SK-N-SH (cell line): ENCODE results near the gene ANK2. TPM values are rescaled to one million over a fixed set of nuclear protein-coding genes. Genes with fewer than 3 reads are reported as not detected.

Source experiments
- CTCF ChIA-PET: fragments of 300-600, 350-600 bp; formaldehyde crosslinking; extraction: SDS; loops from one replicate; lab custom pipeline; 2021; lab: Yijun Ruan, JAX
- POLR2A ChIA-PET: fragments of 350-600 bp; sonication (Branson Sonifier 250); formaldehyde crosslinking; extraction: SDS; loops from one replicate; lab custom pipeline; 2020; ENCODE audit warnings: antibody characterized with exemption, inconsistent platforms; lab: Yijun Ruan, JAX
- DNase-seq: peaks from one replicate; pipeline ENCODE4 v3.0.0; 2012
- H2AFZ ChIP-seq: fragments of 200-600 bp; sonication (generic); 2 replicates; pipeline ENCODE4 v1.8.1; 2016; ENCODE audit warnings: antibody characterized with exemption, mild to moderate bottlenecking, low read depth
- H3F3A ChIP-seq: fragments of 200-600 bp; sonication (generic); replicated peaks from 2 replicates; pipeline ENCODE3; 2016; ENCODE audit warnings: antibody characterized with exemption, mild to moderate bottlenecking; ENCODE audit not compliant: insufficient read depth
- H3K27ac ChIP-seq, 2 experiments: fragments of 200-500 bp in 1 of 2; fragments of 200-600 bp in 1 of 2; sonication (Bioruptor generic) in 1 of 2; sonication (generic), shearing (Covaris generic) in 1 of 2; 2 replicates each; pipeline versions ENCODE4 v1.5.1 to v1.6.1; 2014 to 2016; ENCODE audit warnings: low read depth in 2 of 2, inconsistent platforms in 1 of 2, low read length in 1 of 2, mild to moderate bottlenecking in 1 of 2, mixed read lengths in 1 of 2
- H3K27me3 ChIP-seq: fragments of 200-600 bp; sonication (generic), shearing (Covaris generic); 2 replicates; pipeline ENCODE4 v1.6.1; 2016; ENCODE audit warnings: mixed run types; ENCODE audit not compliant: insufficient read depth
- H3K36me3 ChIP-seq, 2 experiments: fragments of 200-500 bp in 1 of 2; fragments of 200-600 bp in 1 of 2; sonication (Bioruptor generic) in 1 of 2; sonication (generic) in 1 of 2; replicated peaks in 1 of 2; 2 replicates each; pipeline versions ENCODE3 to v1.5.1; 2014 to 2016; ENCODE audit warnings: low read length in 1 of 2, mild to moderate bottlenecking in 1 of 2; ENCODE audit not compliant: insufficient read depth in 2 of 2, control insufficient read depth in 1 of 2
- H3K4me1 ChIP-seq, 2 experiments: fragments of 200-500 bp in 1 of 2; fragments of 200-600 bp in 1 of 2; sonication (Bioruptor generic) in 1 of 2; sonication (generic), shearing (Covaris generic) in 1 of 2; 2 replicates each; pipeline versions ENCODE4 v1.5.1 to v1.6.1; 2014 to 2016; ENCODE audit warnings: low read depth in 1 of 2, low read length in 1 of 2, mixed run types in 1 of 2; ENCODE audit not compliant: insufficient read depth in 2 of 2, control insufficient read depth in 1 of 2
- H3K4me2 ChIP-seq: fragments of 200-600 bp; sonication (generic), shearing (Covaris generic); 2 replicates; pipeline ENCODE4 v1.6.1; 2017; ENCODE audit warnings: mixed run types
- H3K4me3 ChIP-seq, 2 experiments: fragments of 200-500 bp in 1 of 2; fragments of 200-600 bp in 1 of 2; sonication (Bioruptor generic) in 1 of 2; sonication (generic), shearing (Covaris generic) in 1 of 2; 2 replicates each; pipeline versions ENCODE4 v1.5.1 to v1.8.1; 2014 to 2016; ENCODE audit warnings: low read depth in 2 of 2, inconsistent platforms in 1 of 2, low read length in 1 of 2, mild to moderate bottlenecking in 1 of 2, mixed read lengths in 1 of 2, moderate library complexity in 1 of 2
- H3K79me2 ChIP-seq: fragments of 200-600 bp; sonication (generic); 2 replicates; pipeline ENCODE4 v1.8.1; 2017; ENCODE audit warnings: mild to moderate bottlenecking; ENCODE audit not compliant: insufficient read depth
- H3K9ac ChIP-seq: fragments of 200-600 bp; sonication (generic); 2 replicates; pipeline ENCODE4 v1.6.1; 2017; ENCODE audit warnings: mixed run types
- H3K9me2 ChIP-seq: fragments of 200-600 bp; sonication (generic); 2 replicates; pipeline ENCODE4 v1.6.1; 2017; ENCODE audit warnings: mixed run types
- H3K9me3 ChIP-seq: fragments of 200-600 bp; sonication (generic); 2 replicates; pipeline ENCODE4 v1.6.1; 2017; ENCODE audit warnings: mixed run types, mild to moderate bottlenecking, moderate library complexity
- H4K20me1 ChIP-seq: fragments of 200-600 bp; sonication (generic); 2 replicates; pipeline ENCODE4 v1.6.1; 2017; ENCODE audit warnings: mild to moderate bottlenecking, mixed run types; ENCODE audit not compliant: insufficient read depth
- FOXJ3 ChIP-seq: sonication (generic); formaldehyde crosslinking; IDR thresholded peaks from 2 replicates; pipeline ENCODE4 v1.5.1; 2020; ENCODE audit warnings: mild to moderate bottlenecking, missing genetic modification reagents
- JUND ChIP-seq: IDR thresholded peaks from 2 replicates; pipeline ENCODE4 v1.4.0; 2012
- MXI1 ChIP-seq: IDR thresholded peaks from 2 replicates; pipeline ENCODE4 v1.6.1; 2012; ENCODE audit warnings: mild to moderate bottlenecking, low read depth, low read length, improper control_type of control experiment
- NFIC ChIP-seq: IDR thresholded peaks from 2 replicates; pipeline ENCODE4 v1.4.0; 2012; ENCODE audit warnings: borderline replicate concordance
- POLR2AphosphoS5 ChIP-seq: IDR thresholded peaks from 2 replicates; pipeline ENCODE4 v1.6.1; 2012; ENCODE audit warnings: low read depth, low read length
- SMC3 ChIP-seq: IDR thresholded peaks from 2 replicates; pipeline ENCODE4 v1.6.1; 2012; ENCODE audit warnings: low read depth, low read length, improper control_type of control experiment
- TCF12 ChIP-seq: IDR thresholded peaks from 2 replicates; pipeline ENCODE4 v1.4.0; 2012
- USF2 ChIP-seq: fragments of 150-350 bp; IDR thresholded peaks from 2 replicates; pipeline ENCODE4 v1.6.1; 2017; ENCODE audit warnings: antibody characterized with exemption, low read length, low read depth, borderline replicate concordance
- YY1 ChIP-seq: IDR thresholded peaks from 2 replicates; pipeline ENCODE4 v1.4.0; 2012; ENCODE audit warnings: low read depth, mild to moderate bottlenecking
- WGBS: methylation state at CpG from one replicate; pipeline ENCODE4 v1.1.6; 2017; ENCODE audit warnings: low lambda C conversion rate; 5-methylcytosine and 5-hydroxymethylcytosine counted together
- polyA plus RNA-seq, 3 experiments: library from polyadenylated mRNA; depleted of rRNA; stranded (reverse); fragments of >200 nt; gene quantifications; 2 replicates each; pipeline ENCODE4 v1.2.3, GENCODE V29; 2012

The ANK2 gene
- polyA plus RNA-seq, 1 of the 3 experiments (the other 2 are of a cell fraction) = 0.69 TPM

GRCh38 chr4:113411496-113411938, 362.1 kb downstream of the ANK2 start:
- H3K79me2 ChIP-seq = no peaks in the 10 kb centered on the region
- no peak overlapping the region for H2AFZ ChIP-seq
- POLR2A ChIA-PET = no interaction called here
- H3F3A ChIP-seq = no peaks in the 10 kb centered on the region
- H3K4me1 ChIP-seq = no peaks in the 10 kb centered on the region
- H3K9me2 ChIP-seq = no peaks in the 10 kb centered on the region
- TF ChIP-seq NFIC (peak; percentile 41), MXI1 (no peak)
- H3K4me2 ChIP-seq = no peak overlapping the region
- CTCF ChIA-PET = interaction anchor here (7.1 kb wide), 1 partner anchor 17 kb away, joined by 35 read pairs; no protein-coding TSS in a partner anchor
- H4K20me1 ChIP-seq = no peaks in the 10 kb centered on the region
- H3K4me3 ChIP-seq = no peak overlapping the region
- no peak overlapping the region for H3K9ac ChIP-seq
- WGBS = 75% methylated on average over 4 of the region's 4 CpGs
- no peaks in the 10 kb centered on the region for H3K27me3 ChIP-seq
- DNase-seq = no peak
- no peak overlapping the region for H3K27ac ChIP-seq
- H3K36me3 ChIP-seq = no peaks in the 10 kb centered on the region
- no peaks in the 10 kb centered on the region for H3K9me3 ChIP-seq

GRCh38 chr4:113419631-113420030, 370.2 kb downstream of the ANK2 start:
- no peak for TF ChIP-seq POLR2AphosphoS5
- no peaks in the 10 kb centered on the region for H4K20me1 ChIP-seq
- no peaks in the 10 kb centered on the region for H3K9me2 ChIP-seq
- peaks cover 0 to 3% of the 10 kb centered on the region in 2 experiments for H3K36me3 ChIP-seq
- H3K79me2 ChIP-seq = no peaks in the 10 kb centered on the region
- POLR2A ChIA-PET = no interaction called here
- H3F3A ChIP-seq = no peaks in the 10 kb centered on the region
- H3K4me2 ChIP-seq = no peak overlapping the region
- no peak overlapping the region for H2AFZ ChIP-seq
- H3K27me3 ChIP-seq = no peaks in the 10 kb centered on the region
- CTCF ChIA-PET = interaction anchor here (0.5 to 1.2 kb wide), 2 partner anchors 14 to 25 kb away, joined by 3 read pairs; no protein-coding TSS in a partner anchor
- H3K4me1 ChIP-seq = no peaks in the 10 kb centered on the region
- H3K27ac ChIP-seq = no peak overlapping the region
- no peak for DNase-seq
- H3K4me3 ChIP-seq = no peak overlapping the region
- H3K9ac ChIP-seq = no peak overlapping the region
- peaks cover 7% of the 10 kb centered on the region; the same call in 1 of the 2 replicates for H3K9me3 ChIP-seq
- 57% methylated on average over 2 of the region's 2 CpGs for WGBS

GRCh38 chr4:113420938-113421337, 371.5 kb downstream of the ANK2 start:
- TF ChIP-seq JUND (no peak), SMC3 (no peak), FOXJ3 (no peak), YY1 (no peak), USF2 (no peak), TCF12 (no peak)

More at GRCh38 chr4:113420938-113421337, 371.5 kb downstream of the ANK2 start:
- no peaks in the 10 kb centered on the region for H3F3A ChIP-seq
- peaks cover 7% of the 10 kb centered on the region; the same call in 1 of the 2 replicates for H3K9me3 ChIP-seq
- H3K36me3 ChIP-seq = peaks cover 0 to 3% of the 10 kb centered on the region in 2 experiments
- no peaks in the 10 kb centered on the region for H3K79me2 ChIP-seq
- CTCF ChIA-PET = no interaction called here
- no peak overlapping the region for H3K9ac ChIP-seq
- DNase-seq = no peak
- POLR2A ChIA-PET = no interaction called here
- H4K20me1 ChIP-seq = no peaks in the 10 kb centered on the region
- no peaks in the 10 kb centered on the region for H3K9me2 ChIP-seq
- no peak overlapping the region for H3K4me2 ChIP-seq
- H3K27me3 ChIP-seq = no peaks in the 10 kb centered on the region
- H2AFZ ChIP-seq = no peak overlapping the region
- no peaks in the 10 kb centered on the region for H3K4me1 ChIP-seq
- H3K4me3 ChIP-seq = no peak overlapping the region
- no peak overlapping the region for H3K27ac ChIP-seq
